ENCODE measurements around the gene SLC38A7. TPM values are rescaled to one million over a fixed set of nuclear protein-coding genes. Genes with fewer than 3 reads are reported as not detected.

The SLC38A7 gene
- total and polyA plus RNA-seq, 2 of the 13 experiments (the other 11 are each of a cell fraction or from before 2014, with no cell fraction given): 13.2 to 14.1 TPM

- TF ChIP-seq CEBPZ (IDR thresholded peaks at IDR 0.05; ENCODE audit: low read length): no peak
- no peak for TF ChIP-seq RBM39 (IDR thresholded peaks at IDR 0.05; ENCODE audit: low read depth, low read length, poor library complexity, severe bottlenecking)
- no peak for TF ChIP-seq HES4 (CRISPR knock-in tag; IDR thresholded peaks at IDR 0.05; ENCODE audit: borderline replicate concordance)
- TF ChIP-seq PCBP1 (IDR thresholded peaks at IDR 0.05; ENCODE audit: borderline replicate concordance, low read depth, low read length): no peak
- TF ChIP-seq RXRA (CRISPR knock-in tag; IDR thresholded peaks at IDR 0.05): no peak; the same call in 1 of the 2 replicates
- TF ChIP-seq PHB2 (IDR thresholded peaks at IDR 0.05; ENCODE audit: partially characterized antibody): no peak
- peak; percentile 50; the same call in 1 of the 2 replicates for TF ChIP-seq ZBTB33 (CRISPR knock-in tag; IDR thresholded peaks at IDR 0.05)
- no peak for TF ChIP-seq TERF1 (CRISPR knock-in tag; IDR thresholded peaks at IDR 0.05)
- peak; percentile 18 to 31; a peak in 2 of 4 replicates for TF ChIP-seq MAFK (conservative IDR thresholded peaks at IDR 0.05 in 1 of 2, IDR thresholded peaks at IDR 0.05 in 1 of 2; ENCODE audit: low read length in 2 of 2)
- no peak for TF ChIP-seq DR1 (CRISPR knock-in tag; IDR thresholded peaks at IDR 0.05)
- no peak for TF ChIP-seq REPIN1 (CRISPR knock-in tag; IDR thresholded peaks at IDR 0.05; ENCODE audit: borderline replicate concordance, low read depth)
- TF ChIP-seq GATAD1 (CRISPR knock-in tag; IDR thresholded peaks at IDR 0.05): no peak
- no peak for TF ChIP-seq RAD21 (CRISPR knock-in tag; IDR thresholded peaks at IDR 0.05)
These were observed 50.2 kb downstream of the SLC38A7 start (continued) for GRCh38 chr16:58634265-58634802.

All from HepG2 (cell line).